H9 (cell line): ENCODE measurements around the gene RALY. TPM values are rescaled to one million over a fixed set of nuclear protein-coding genes. Genes with fewer than 3 reads are reported as not detected.

Experiments used
- DNase-seq: peaks from one replicate; pipeline ENCODE4 v3.0.0-alpha.2; 2017
- H2AFZ ChIP-seq: one replicate; pipeline ENCODE4 v1.6.1; 2013; ENCODE audit warnings: mild to moderate bottlenecking, low read length, control low read depth, moderate library complexity
- H2AK5ac ChIP-seq: 2 replicates; pipeline ENCODE4 v1.6.1; 2013; ENCODE audit warnings: low read length, control low read depth, mixed read lengths; ENCODE audit not compliant: insufficient read length
- H2BK120ac ChIP-seq: one replicate; pipeline ENCODE4 v1.6.1; 2013; ENCODE audit warnings: low read depth, mild to moderate bottlenecking, low read length, control low read depth, inconsistent platforms; ENCODE audit not compliant: poor library complexity, severe bottlenecking
- H2BK12ac ChIP-seq: 2 replicates; pipeline ENCODE4 v1.6.1; 2013; ENCODE audit warnings: low read length, control low read depth, mixed read lengths, low read depth; ENCODE audit not compliant: insufficient read length
- H2BK15ac ChIP-seq: 2 replicates; pipeline ENCODE4 v1.6.1; 2013; ENCODE audit warnings: low read depth, low read length, control low read depth
- H2BK20ac ChIP-seq: one replicate; pipeline ENCODE4 v1.6.1; 2013; ENCODE audit warnings: low read depth, mild to moderate bottlenecking, low read length, control low read depth, inconsistent platforms; ENCODE audit not compliant: poor library complexity, severe bottlenecking
- H2BK5ac ChIP-seq: 2 replicates; pipeline ENCODE4 v1.6.1; 2013; ENCODE audit warnings: low read length, control low read depth, mixed read lengths; ENCODE audit not compliant: insufficient read length
- H3K14ac ChIP-seq: 2 replicates; pipeline ENCODE4 v1.6.1; 2013; ENCODE audit warnings: low read length, control low read depth; ENCODE audit not compliant: insufficient read depth
- H3K18ac ChIP-seq: 2 replicates; pipeline ENCODE4 v1.6.1; 2013; ENCODE audit warnings: low read depth, mild to moderate bottlenecking, mixed read lengths, low read length, control low read depth; ENCODE audit not compliant: insufficient read length
- H3K23ac ChIP-seq: 2 replicates; pipeline ENCODE4 v1.6.1; 2013; ENCODE audit warnings: low read length, control low read depth, mixed read lengths, low read depth; ENCODE audit not compliant: insufficient read length
- H3K23me2 ChIP-seq: 2 replicates; pipeline ENCODE4 v1.6.1; 2013; ENCODE audit warnings: low read depth, mild to moderate bottlenecking, mixed read lengths, low read length, control low read depth; ENCODE audit not compliant: insufficient read length, poor library complexity, severe bottlenecking
- H3K27ac ChIP-seq: 2 replicates; pipeline ENCODE4 v1.5.1; 2013; ENCODE audit warnings: low read length, control low read depth, mixed read lengths, low read depth; ENCODE audit not compliant: insufficient read length
- H3K27me3 ChIP-seq: 2 replicates; pipeline ENCODE4 v1.6.1; 2013; ENCODE audit warnings: low read length, control low read depth, inconsistent platforms; ENCODE audit not compliant: insufficient read depth
- H3K4ac ChIP-seq: 2 replicates; pipeline ENCODE4 v1.6.1; 2013; ENCODE audit warnings: low read depth, mild to moderate bottlenecking, control low read depth, inconsistent platforms, low read length, moderate library complexity
- H3K4me1 ChIP-seq: 2 replicates; pipeline ENCODE4 v1.6.1; 2013; ENCODE audit warnings: low read length, control low read depth, inconsistent platforms; ENCODE audit not compliant: insufficient read depth
- H3K4me2 ChIP-seq: 2 replicates; pipeline ENCODE4 v1.6.1; 2013; ENCODE audit warnings: low read length, control low read depth, mixed read lengths; ENCODE audit not compliant: insufficient read length, insufficient read depth
- H3K56ac ChIP-seq: 2 replicates; pipeline ENCODE4 v1.6.1; 2013; ENCODE audit warnings: low read depth, mild to moderate bottlenecking, mixed read lengths, low read length, control low read depth; ENCODE audit not compliant: insufficient read length
- H3K79me1 ChIP-seq: 2 replicates; pipeline ENCODE4 v1.6.1; 2013; ENCODE audit warnings: low read depth, mild to moderate bottlenecking, moderate library complexity, low read length, control low read depth, inconsistent platforms; ENCODE audit not compliant: insufficient read depth, poor library complexity, severe bottlenecking
- H3K79me2 ChIP-seq: 2 replicates; pipeline ENCODE4 v1.6.1; 2013; ENCODE audit warnings: low read length, control low read depth, inconsistent platforms; ENCODE audit not compliant: insufficient read depth
- H3K9ac ChIP-seq: 2 replicates; pipeline ENCODE4 v1.6.1; 2013; ENCODE audit warnings: low read length, control low read depth, mixed read lengths; ENCODE audit not compliant: insufficient read length; ENCODE audit errors: extremely low read depth
- H3K9me3 ChIP-seq: one replicate; pipeline ENCODE4 v1.6.1; 2013; ENCODE audit warnings: low read depth, low read length, inconsistent platforms; ENCODE audit not compliant: control insufficient read depth
- H3T11ph ChIP-seq: one replicate; pipeline ENCODE4 v1.6.1; 2013; ENCODE audit warnings: mild to moderate bottlenecking, low read length, control low read depth, inconsistent platforms
- H4K20me1 ChIP-seq: one replicate; pipeline ENCODE4 v1.6.1; 2013; ENCODE audit not compliant: control insufficient read depth, insufficient read length, insufficient read depth
- H4K5ac ChIP-seq: 2 replicates; pipeline ENCODE4 v1.6.1; 2013; ENCODE audit warnings: low read depth, mild to moderate bottlenecking, mixed read lengths, low read length, control low read depth; ENCODE audit not compliant: insufficient read length
- H4K8ac ChIP-seq: replicated peaks from 2 replicates; pipeline ENCODE4 v1.6.1; 2013; ENCODE audit warnings: low read length, control low read depth, mixed read lengths, low read depth; ENCODE audit not compliant: insufficient read length
- H4K91ac ChIP-seq: 2 replicates; pipeline ENCODE4 v1.6.1; 2013; ENCODE audit warnings: low read depth, mild to moderate bottlenecking, moderate library complexity, mixed read lengths, low read length, control low read depth; ENCODE audit not compliant: insufficient read length
- H3K27ac Mint-ChIP-seq, 3 experiments: 2 replicates in 2 of 3; 3 replicates in 1 of 3; pipeline ENCODE4 v1.8.0; 2020 to 2021; ENCODE audit warnings: mixed read lengths in 3 of 3, mild to moderate bottlenecking in 1 of 3, moderate library complexity in 1 of 3
- H3K27me3 Mint-ChIP-seq: 2 replicates; pipeline ENCODE4 v1.8.0; 2021; ENCODE audit warnings: low read depth, mild to moderate bottlenecking, moderate library complexity, mixed read lengths
- H3K36me3 Mint-ChIP-seq, 3 experiments: 2 replicates in 2 of 3; 3 replicates in 1 of 3; pipeline ENCODE4 v1.8.0; 2020 to 2021; ENCODE audit warnings: low read depth in 3 of 3, mixed read lengths in 3 of 3; ENCODE audit not compliant: insufficient read depth in 1 of 3
- H3K4me1 Mint-ChIP-seq, 2 experiments: 2 replicates each; pipeline ENCODE4 v1.8.0; 2020; ENCODE audit warnings: mixed read lengths in 2 of 2
- H3K4me3 Mint-ChIP-seq, 2 experiments: 2 replicates in 1 of 2; 3 replicates in 1 of 2; pipeline ENCODE4 v1.8.0; 2020 to 2021; ENCODE audit warnings: mild to moderate bottlenecking in 2 of 2, mixed read lengths in 2 of 2, moderate library complexity in 1 of 2
- H3K9me3 Mint-ChIP-seq, 2 experiments: 2 replicates in 1 of 2; 3 replicates in 1 of 2; pipeline ENCODE4 v1.8.0; 2020; ENCODE audit warnings: mild to moderate bottlenecking in 2 of 2, mixed read lengths in 2 of 2, moderate library complexity in 1 of 2
- CTCF ChIP-seq: fragments of 200-600 bp; sonication (generic); conservative IDR thresholded peaks from 3 replicates; pipeline ENCODE4 v1.8.0; 2021; ENCODE audit warnings: antibody characterized with exemption, mild to moderate bottlenecking
- WGBS: extraction: QIAGEN DNeasy Blood & Tissue Kit; methylation state at CpG from one replicate; pipeline ENCODE4 v1.1.7; 2013; ENCODE audit warnings: missing lambda C conversion rate, low lambda C conversion rate, mixed read lengths; ENCODE audit not compliant: insufficient read length; ENCODE audit errors: extremely low coverage; 5-methylcytosine and 5-hydroxymethylcytosine counted together
- total RNA-seq: library from RNA; stranded (reverse); gene quantifications from 2 replicates; pipeline ENCODE4 v1.2.1, GENCODE V29; 2021

The RALY gene
- total RNA-seq, 1 experiment from 2014 or later, result 199 TPM

- H2BK20ac ChIP-seq, result no peak overlapping the region
- no peak overlapping the region for H4K8ac ChIP-seq
- no peak overlapping the region for H2AK5ac ChIP-seq
- H3K4ac ChIP-seq, result no peak overlapping the region
- no peak overlapping the region for H3K4me3 Mint-ChIP-seq
- no peaks in the 10 kb centered on the region for H3K9me3 ChIP-seq
- no peaks in the 10 kb centered on the region for H4K20me1 ChIP-seq
- H2BK15ac ChIP-seq, result no peak overlapping the region
- no peak overlapping the region for H3T11ph ChIP-seq
- no peak overlapping the region for H3K18ac ChIP-seq
- no peak overlapping the region for H2BK12ac ChIP-seq
- H3K9me3 Mint-ChIP-seq, result no peaks in the 10 kb centered on the region; a peak in 1 of 5 replicates
- H3K79me2 ChIP-seq, result peaks cover 20% of the 10 kb centered on the region; the same call in 1 of the 2 replicates
- no peaks in the 10 kb centered on the region for H3K27me3 ChIP-seq
- no peaks in the 10 kb centered on the region for H3K23me2 ChIP-seq
- H2BK120ac ChIP-seq, result no peak overlapping the region
- H3K14ac ChIP-seq, result no peak overlapping the region
- H3K4me1 Mint-ChIP-seq, result peaks cover 53 to 57% of the 10 kb centered on the region in 2 experiments
- H3K27me3 Mint-ChIP-seq, result no peaks in the 10 kb centered on the region
- H4K91ac ChIP-seq, result no peak overlapping the region
- H3K36me3 Mint-ChIP-seq, result peaks cover 6 to 8% (median 7%) of the 10 kb centered on the region in 3 experiments
- H2BK5ac ChIP-seq, result no peak overlapping the region
- DNase-seq, result no peak
- no peak overlapping the region for H3K4me2 ChIP-seq
- H3K9ac ChIP-seq, result no peak overlapping the region
- peaks cover 8% of the 10 kb centered on the region for H3K79me1 ChIP-seq
- no peak overlapping the region for H2AFZ ChIP-seq
- no peak overlapping the region for H3K23ac ChIP-seq
- peaks cover 10% of the 10 kb centered on the region; the same call in 1 of the 2 replicates for H3K4me1 ChIP-seq
- H3K56ac ChIP-seq, result no peak overlapping the region
- H4K5ac ChIP-seq, result no peak overlapping the region
- WGBS, result no CpG with 5 or more reads among the region's 4 CpGs
- H3K27ac ChIP-seq, result no peak overlapping the region
- peak overlapping the region; percentile 36 to 77 (median 54); a peak in 4 of 7 replicates for H3K27ac Mint-ChIP-seq
- TF ChIP-seq CTCF, result peak; percentile 77
These were observed 28.6 kb downstream of the RALY start for GRCh38 chr20:34022151-34022838.
